BLaER1 (cell line): ENCODE results near the gene CD6.

Source experiments
- H3K27ac ChIP-seq: shearing (Covaris generic); formaldehyde crosslinking; 2 replicates; pipeline ENCODE4 v1.8.1; 2022
- H3K27me3 ChIP-seq: shearing (Covaris generic); formaldehyde crosslinking; 2 replicates; pipeline ENCODE4 v1.8.1; 2022
- H3K36me3 ChIP-seq: shearing (Covaris generic); formaldehyde crosslinking; 2 replicates; pipeline ENCODE4 v1.8.1; 2022
- H3K4me1 ChIP-seq: shearing (Covaris generic); formaldehyde crosslinking; 2 replicates; pipeline ENCODE4 v1.8.1; 2022
- H3K4me2 ChIP-seq: shearing (Covaris generic); formaldehyde crosslinking; 2 replicates; pipeline ENCODE4 v1.8.1; 2022
- H3K4me3 ChIP-seq: shearing (Covaris generic); formaldehyde crosslinking; 2 replicates; pipeline ENCODE4 v1.8.1; 2022
- H3K9ac ChIP-seq: shearing (Covaris generic); formaldehyde crosslinking; 2 replicates; pipeline ENCODE4 v1.8.1; 2022
- H3K9me3 ChIP-seq: shearing (Covaris generic); formaldehyde crosslinking; 2 replicates; pipeline ENCODE4 v1.8.1; 2022
- H4K20me1 ChIP-seq: shearing (Covaris generic); formaldehyde crosslinking; 2 replicates; pipeline ENCODE4 v1.8.1; 2022
- Cebpa-rat ChIP-seq: shearing (Covaris generic); IDR thresholded peaks from 2 replicates; pipeline ENCODE4 v1.8.1; 2022

CD6 gene

DNA sequence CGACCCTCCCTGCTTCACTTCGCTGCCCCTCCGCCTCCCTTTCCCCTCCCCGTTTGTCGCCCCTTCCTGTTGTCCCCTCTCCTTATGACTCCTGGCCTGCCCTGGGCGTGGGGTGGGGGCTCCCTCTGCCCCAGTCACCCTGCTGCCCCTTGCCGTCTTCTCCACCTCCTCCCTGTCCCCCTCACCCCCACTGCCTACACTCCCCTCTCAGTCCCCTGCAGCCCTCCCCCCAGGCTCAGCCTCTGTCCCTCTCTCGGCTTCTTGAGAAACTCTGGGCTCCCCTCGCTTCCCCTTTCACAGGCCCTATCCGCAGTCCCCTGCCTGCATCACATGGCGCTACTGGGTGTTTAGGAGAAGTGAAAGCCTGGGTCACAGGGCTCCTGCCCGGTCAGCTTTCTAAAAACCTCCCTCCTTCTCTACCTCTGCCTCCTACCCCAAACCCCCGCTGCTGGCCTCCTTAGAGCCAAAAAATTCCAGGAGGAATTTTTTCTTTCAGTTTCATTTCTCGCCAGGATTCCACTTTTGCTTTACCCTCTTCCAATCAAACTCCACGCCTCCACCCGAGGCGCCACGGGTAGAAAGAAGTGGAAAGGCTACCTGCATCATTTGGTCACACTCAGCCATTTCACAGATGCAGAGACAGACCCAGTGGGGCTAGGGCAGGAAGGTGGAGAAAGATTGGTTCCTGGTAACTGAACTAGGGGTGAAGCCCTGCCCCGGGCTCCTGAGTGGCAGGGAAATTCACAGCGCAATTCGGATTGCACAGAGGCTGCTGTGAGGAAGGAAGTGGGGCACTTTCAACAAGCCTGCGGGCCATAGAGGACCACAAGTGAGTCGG is 19.4 kb upstream of the CD6 start, which contains the start of gene SLC15A3:
Gene SLC15A3, minus strand, starts transcription at position 273 of the 838 bp plus-strand sequence. CDS start 625 bp downstream, outside the sequence.
- Histone ChIP-seq H3K27ac (peak within 1 kb of the TSS; percentile 85), H3K36me3 (no peaks in the 10 kb centered on the region), H3K9me3 (no peaks in the 10 kb centered on the region), H3K4me1 (peaks cover 47% of the 10 kb centered on the region), H3K4me2 (peak within 1 kb of the TSS; percentile 98), H3K4me3 (peak within 1 kb of the TSS; percentile 62), H3K27me3 (no peaks in the 10 kb centered on the region), H4K20me1 (no peaks in the 10 kb centered on the region), H3K9ac (peak within 1 kb of the TSS; percentile 73)
- no peak for TF ChIP-seq Cebpa-rat

DNA sequence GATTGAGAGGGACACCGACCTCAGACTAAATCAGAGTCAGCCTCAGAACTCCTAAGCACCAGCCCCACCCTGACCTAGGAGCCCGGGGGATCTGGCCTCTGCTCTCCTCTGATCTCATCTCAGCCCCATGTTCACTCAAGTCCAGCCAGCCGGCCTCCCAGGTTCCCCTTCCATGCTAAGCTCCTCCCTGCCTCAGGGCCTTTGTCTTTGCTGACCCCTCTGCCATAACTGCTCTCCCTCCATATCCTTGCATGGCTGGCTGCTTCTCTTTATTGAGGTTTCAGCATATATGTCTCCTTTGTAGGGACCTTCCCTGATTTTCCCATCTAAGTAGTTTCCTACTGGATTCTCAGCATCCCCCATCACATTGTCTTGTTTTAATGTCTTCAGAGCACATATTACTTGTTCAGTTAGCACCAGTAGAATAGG is 18.7 kb upstream of the CD6 start:
- Histone ChIP-seq H3K4me3 (peak overlapping the region; percentile 62; the same call in 1 of the 2 replicates), H3K4me1 (peaks cover 47% of the 10 kb centered on the region), H3K9me3 (no peaks in the 10 kb centered on the region), H3K27ac (peak overlapping the region; percentile 85), H3K9ac (peak overlapping the region; percentile 73; the same call in 1 of the 2 replicates), H3K4me2 (peak overlapping the region; percentile 98), H4K20me1 (no peaks in the 10 kb centered on the region), H3K27me3 (no peaks in the 10 kb centered on the region), H3K36me3 (no peaks in the 10 kb centered on the region)
- no peak for TF ChIP-seq Cebpa-rat

GRCh38 chr11:60953781-60954180 is 17.7 kb upstream of the CD6 start:
- Histone ChIP-seq H4K20me1 (no peaks in the 10 kb centered on the region), H3K36me3 (no peaks in the 10 kb centered on the region), H3K27ac (no peak overlapping the region), H3K4me3 (no peak overlapping the region), H3K27me3 (no peaks in the 10 kb centered on the region), H3K4me1 (peaks cover 55% of the 10 kb centered on the region), H3K9ac (no peak overlapping the region), H3K4me2 (peak overlapping the region; percentile 98), H3K9me3 (no peaks in the 10 kb centered on the region)
- TF ChIP-seq Cebpa-rat = no peak

- no peak overlapping the region for H3K27ac ChIP-seq
- peaks cover 61% of the 10 kb centered on the region for H3K4me1 ChIP-seq
- TF ChIP-seq Cebpa-rat = no peak
- H3K36me3 ChIP-seq = no peaks in the 10 kb centered on the region
- H4K20me1 ChIP-seq = no peaks in the 10 kb centered on the region
- no peak overlapping the region for H3K4me3 ChIP-seq
- no peak overlapping the region for H3K4me2 ChIP-seq
- H3K9ac ChIP-seq = no peak overlapping the region
- no peaks in the 10 kb centered on the region for H3K27me3 ChIP-seq
- no peaks in the 10 kb centered on the region for H3K9me3 ChIP-seq
These were observed 17.1 kb upstream of the CD6 start for GRCh38 chr11:60954421-60954820.

- no peaks in the 10 kb centered on the region for H3K27me3 ChIP-seq
- no peak overlapping the region for H3K4me3 ChIP-seq
- no peak overlapping the region for H3K9ac ChIP-seq
- no peak for TF ChIP-seq Cebpa-rat
- H4K20me1 ChIP-seq = no peaks in the 10 kb centered on the region
- peaks cover 61% of the 10 kb centered on the region for H3K4me1 ChIP-seq
- H3K36me3 ChIP-seq = no peaks in the 10 kb centered on the region
- no peak overlapping the region for H3K27ac ChIP-seq
- H3K4me2 ChIP-seq = no peak overlapping the region
- H3K9me3 ChIP-seq = no peaks in the 10 kb centered on the region
These were observed 15.9 kb upstream of the CD6 start for GRCh38 chr11:60955571-60955970.

DNA sequence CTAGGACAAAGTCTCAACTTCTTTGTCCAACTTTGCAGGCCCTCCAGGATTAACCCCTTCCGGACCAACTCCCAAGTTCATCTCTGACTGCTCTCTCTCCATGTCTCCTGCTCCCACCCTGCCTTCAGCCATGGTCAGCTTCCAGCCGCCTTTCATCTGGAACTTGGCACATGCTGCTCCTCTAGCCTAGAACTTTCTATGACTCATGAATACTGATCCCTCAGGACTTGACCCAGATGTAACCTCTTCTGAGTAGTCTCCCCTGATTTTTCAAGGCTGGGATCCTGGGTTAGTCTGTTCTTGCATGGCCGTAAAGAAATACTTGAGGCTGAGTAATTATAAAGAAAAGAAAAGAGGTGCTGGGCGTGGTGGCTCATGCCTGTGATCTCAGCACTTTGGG is 14.3 kb upstream of the CD6 start:
- Histone ChIP-seq H4K20me1 (no peaks in the 10 kb centered on the region), H3K9me3 (no peaks in the 10 kb centered on the region), H3K27me3 (no peaks in the 10 kb centered on the region), H3K4me3 (no peak overlapping the region), H3K4me1 (peaks cover 46% of the 10 kb centered on the region), H3K9ac (no peak overlapping the region), H3K4me2 (no peak overlapping the region), H3K27ac (no peak overlapping the region), H3K36me3 (no peaks in the 10 kb centered on the region)
- TF ChIP-seq Cebpa-rat = no peak

- no peak for TF ChIP-seq Cebpa-rat
- no peaks in the 10 kb centered on the region for H3K9me3 ChIP-seq
These were observed 12.0 kb upstream of the CD6 start for GRCh38 chr11:60959431-60959830.

GRCh38 chr11:60960405-60960804 is 11.1 kb upstream of the CD6 start:
- no peaks in the 10 kb centered on the region for H3K27me3 ChIP-seq

More at GRCh38 chr11:60959431-60959830, 12.0 kb upstream of the CD6 start:
- Histone ChIP-seq H3K4me2 (peak overlapping the region; percentile 58), H3K27me3 (no peaks in the 10 kb centered on the region), H4K20me1 (no peaks in the 10 kb centered on the region), H3K36me3 (no peaks in the 10 kb centered on the region), H3K4me1 (peaks cover 27% of the 10 kb centered on the region), H3K27ac (no peak overlapping the region), H3K4me3 (no peak overlapping the region), H3K9ac (no peak overlapping the region)

DNA sequence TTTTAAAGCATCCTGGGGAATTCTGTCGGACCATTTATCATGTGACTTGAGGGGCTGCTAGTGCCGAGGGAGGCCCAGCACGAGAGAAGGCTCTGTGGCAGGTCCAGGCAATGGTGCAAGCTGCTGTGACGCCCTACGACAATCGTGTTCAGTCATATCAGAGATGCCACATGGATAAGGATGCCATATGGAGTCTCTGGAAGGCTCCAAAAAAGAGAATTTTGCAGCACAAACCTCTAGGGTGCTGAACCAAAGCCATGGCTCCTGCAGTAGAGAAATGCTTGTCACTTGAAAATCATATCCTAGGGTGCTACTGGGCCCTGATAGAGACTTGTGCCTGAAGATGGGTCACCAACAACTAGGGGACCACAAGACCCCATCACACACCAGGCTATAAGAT is 6.7 kb upstream of the CD6 start:
- Histone ChIP-seq H3K4me1 (peaks cover 9% of the 10 kb centered on the region), H3K4me3 (no peak overlapping the region), H3K36me3 (no peaks in the 10 kb centered on the region), H3K9me3 (peaks cover 6% of the 10 kb centered on the region; the same call in 1 of the 2 replicates), H3K27ac (no peak overlapping the region), H4K20me1 (no peaks in the 10 kb centered on the region), H3K9ac (no peak overlapping the region), H3K4me2 (no peak overlapping the region), H3K27me3 (no peaks in the 10 kb centered on the region)
- no peak for TF ChIP-seq Cebpa-rat

More at GRCh38 chr11:60960405-60960804, 11.1 kb upstream of the CD6 start:
- Histone ChIP-seq H3K4me1 (peaks cover 27% of the 10 kb centered on the region), H3K9ac (peak overlapping the region; percentile 17; the same call in 1 of the 2 replicates), H3K27ac (no peak overlapping the region), H3K36me3 (no peaks in the 10 kb centered on the region), H3K4me2 (peak overlapping the region; percentile 58), H3K9me3 (no peaks in the 10 kb centered on the region), H4K20me1 (no peaks in the 10 kb centered on the region), H3K4me3 (no peak overlapping the region)
- no peak for TF ChIP-seq Cebpa-rat

DNA sequence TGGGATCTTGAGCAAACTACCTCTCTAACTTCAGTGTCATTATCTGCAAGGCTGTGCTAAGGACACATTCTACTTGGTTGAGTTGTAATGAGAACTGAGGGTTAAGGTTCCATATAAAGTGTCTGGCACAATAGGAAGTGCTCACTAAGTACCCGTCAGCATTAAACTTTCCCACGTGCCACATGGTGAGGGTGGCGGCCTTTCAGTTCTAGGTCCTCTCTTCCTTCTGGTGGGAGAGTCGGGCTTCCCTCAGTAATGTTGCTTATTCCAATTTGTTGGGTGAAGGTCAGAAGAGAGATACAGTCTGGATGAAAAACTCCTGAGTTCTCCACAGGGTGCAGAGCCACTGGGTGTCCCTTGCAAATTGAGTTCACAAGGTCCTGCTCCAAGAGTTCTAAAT is 4.6 kb upstream of the CD6 start:
- Histone ChIP-seq H3K4me3 (no peak overlapping the region), H3K4me1 (peaks cover 19% of the 10 kb centered on the region), H4K20me1 (no peaks in the 10 kb centered on the region), H3K4me2 (no peak overlapping the region), H3K27ac (no peak overlapping the region), H3K9me3 (peaks cover 6% of the 10 kb centered on the region; the same call in 1 of the 2 replicates), H3K36me3 (no peaks in the 10 kb centered on the region), H3K27me3 (peaks cover 3% of the 10 kb centered on the region; the same call in 1 of the 2 replicates), H3K9ac (no peak overlapping the region)
- TF ChIP-seq Cebpa-rat = no peak
